Brain microvascular endothelial cell (primary cell): ENCODE measurements around the gene CREB5.
"Not testable (repeated sequence)": the region's sequence is repeated elsewhere in the genome, so short reads cannot be mapped to it uniquely, and the experiment has no call there.

Experiments used
- DNase-seq: peaks from one replicate; pipeline ENCODE4 v3.0.0-alpha.2; 2020
- H3K27ac ChIP-seq: fragments of 250-450 bp; sonication (Bioruptor Pico); 2 replicates; pipeline ENCODE4 v1.5.1; 2020; ENCODE audit warnings: mild to moderate bottlenecking, moderate library complexity
- H3K27me3 ChIP-seq: fragments of 250-450 bp; sonication (Bioruptor Pico); replicated peaks from 2 replicates; pipeline ENCODE4 v1.5.1; 2020; ENCODE audit warnings: mild to moderate bottlenecking
- H3K36me3 ChIP-seq: fragments of 250-450 bp; sonication (Bioruptor Pico); replicated peaks from 2 replicates; pipeline ENCODE4 v1.5.1; 2020; ENCODE audit warnings: mild to moderate bottlenecking
- H3K4me3 ChIP-seq: 2 replicates; pipeline ENCODE4 v1.5.1; 2011; ENCODE audit warnings: low read depth, mild to moderate bottlenecking, control low read depth, low read length, moderate library complexity
- in situ Hi-C: cut with HindIII; loops from 2 replicates; pipeline ENCODE4 v1.10.0; 2017; ENCODE audit warnings: low sequenced_read_pairs, low pct_ligation_motif_present
- TF ChIP-seq, protein P1 (sequence below): IDR thresholded peaks from 2 replicates; pipeline ENCODE4 v1.5.1; 2011; ENCODE audit warnings: low read depth, mild to moderate bottlenecking, moderate library complexity, low read length, control low read depth, inconsistent platforms; ENCODE audit errors: missing control alignments

Gene CREB5

GRCh38 chr7:28609608-28610007, 197.3 kb downstream of the CREB5 start:
- H3K4me3 ChIP-seq: no peak overlapping the region
- no peak overlapping the region for H3K27ac ChIP-seq
- TF ChIP-seq, protein P1, sequence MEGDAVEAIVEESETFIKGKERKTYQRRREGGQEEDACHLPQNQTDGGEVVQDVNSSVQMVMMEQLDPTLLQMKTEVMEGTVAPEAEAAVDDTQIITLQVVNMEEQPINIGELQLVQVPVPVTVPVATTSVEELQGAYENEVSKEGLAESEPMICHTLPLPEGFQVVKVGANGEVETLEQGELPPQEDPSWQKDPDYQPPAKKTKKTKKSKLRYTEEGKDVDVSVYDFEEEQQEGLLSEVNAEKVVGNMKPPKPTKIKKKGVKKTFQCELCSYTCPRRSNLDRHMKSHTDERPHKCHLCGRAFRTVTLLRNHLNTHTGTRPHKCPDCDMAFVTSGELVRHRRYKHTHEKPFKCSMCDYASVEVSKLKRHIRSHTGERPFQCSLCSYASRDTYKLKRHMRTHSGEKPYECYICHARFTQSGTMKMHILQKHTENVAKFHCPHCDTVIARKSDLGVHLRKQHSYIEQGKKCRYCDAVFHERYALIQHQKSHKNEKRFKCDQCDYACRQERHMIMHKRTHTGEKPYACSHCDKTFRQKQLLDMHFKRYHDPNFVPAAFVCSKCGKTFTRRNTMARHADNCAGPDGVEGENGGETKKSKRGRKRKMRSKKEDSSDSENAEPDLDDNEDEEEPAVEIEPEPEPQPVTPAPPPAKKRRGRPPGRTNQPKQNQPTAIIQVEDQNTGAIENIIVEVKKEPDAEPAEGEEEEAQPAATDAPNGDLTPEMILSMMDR: no peak
- H3K27me3 ChIP-seq: no peaks in the 10 kb centered on the region
- in situ Hi-C loops: no loop called here
- DNase-seq: no peak
- no peaks in the 10 kb centered on the region for H3K36me3 ChIP-seq

DNA sequence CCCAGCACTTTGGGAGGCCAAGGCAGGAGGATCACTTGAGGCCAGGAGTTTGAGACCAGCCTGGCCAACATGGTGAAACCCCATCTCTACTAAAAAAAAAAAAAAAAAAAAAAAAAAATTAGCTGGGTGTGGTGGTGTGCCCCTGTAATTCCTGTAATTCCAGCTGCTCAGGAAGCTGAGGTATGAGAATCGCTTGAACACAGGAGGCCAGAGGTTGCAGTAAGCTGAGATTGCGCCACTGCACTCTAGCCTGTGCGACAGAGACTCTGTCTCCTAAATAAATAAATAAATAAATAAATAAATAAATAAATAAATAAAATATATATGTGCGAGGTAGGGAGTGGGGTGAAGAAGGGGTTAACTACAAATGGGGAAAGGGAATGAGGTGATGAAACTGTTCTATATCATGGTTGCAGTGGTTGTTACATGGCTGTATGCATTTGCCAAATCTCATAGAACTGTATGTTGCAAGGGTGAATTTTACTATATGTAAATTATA, 199.1 kb downstream of the CREB5 start:
- DNase-seq, H3K27me3 ChIP-seq, H3K36me3 ChIP-seq, H3K4me3 ChIP-seq, in situ Hi-C loops, H3K27ac ChIP-seq: not testable (repeated sequence)

GRCh38 chr7:28613262-28613661, 200.9 kb downstream of the CREB5 start:
- in situ Hi-C loops: no loop called here
- Histone ChIP-seq H3K36me3 (no peaks in the 10 kb centered on the region), H3K27me3 (no peaks in the 10 kb centered on the region), H3K4me3 (no peak overlapping the region), H3K27ac (no peak overlapping the region)
- TF ChIP-seq, protein P1: no peak
- no peak for DNase-seq

DNA sequence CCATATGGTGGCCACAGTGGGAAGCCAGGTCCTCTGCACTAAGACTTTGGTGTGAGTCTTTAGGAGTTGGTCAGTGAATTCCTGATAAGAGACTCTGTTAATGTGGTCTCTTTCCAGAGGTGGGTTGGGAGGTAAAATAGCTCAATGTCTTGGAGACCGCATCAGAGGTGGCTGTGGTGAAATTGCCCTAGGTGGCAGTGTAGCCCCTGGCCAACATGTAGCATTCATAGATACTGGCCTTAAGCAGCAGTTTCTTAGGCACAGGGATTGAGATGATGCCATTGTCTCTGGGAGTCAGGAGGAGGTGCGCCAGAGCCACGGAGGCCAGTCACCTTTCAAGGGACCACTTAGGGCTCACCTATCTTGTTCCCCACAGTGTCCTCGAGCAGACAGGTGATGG, 202.8 kb downstream of the CREB5 start:
- in situ Hi-C loops: no loop called here
- Histone ChIP-seq H3K36me3 (no peaks in the 10 kb centered on the region), H3K4me3 (no peak overlapping the region), H3K27ac (no peak overlapping the region), H3K27me3 (no peaks in the 10 kb centered on the region)
- no peak for DNase-seq
- TF ChIP-seq, protein P1: peak; percentile 52

GRCh38 chr7:28617308-28617880, 205.1 kb downstream of the CREB5 start:
- no peak for DNase-seq
- H3K4me3 ChIP-seq: no peak overlapping the region
- in situ Hi-C loops: no loop called here
- no peaks in the 10 kb centered on the region for H3K27me3 ChIP-seq
- no peak overlapping the region for H3K27ac ChIP-seq
- TF ChIP-seq, protein P1: no peak
- no peaks in the 10 kb centered on the region for H3K36me3 ChIP-seq

DNA sequence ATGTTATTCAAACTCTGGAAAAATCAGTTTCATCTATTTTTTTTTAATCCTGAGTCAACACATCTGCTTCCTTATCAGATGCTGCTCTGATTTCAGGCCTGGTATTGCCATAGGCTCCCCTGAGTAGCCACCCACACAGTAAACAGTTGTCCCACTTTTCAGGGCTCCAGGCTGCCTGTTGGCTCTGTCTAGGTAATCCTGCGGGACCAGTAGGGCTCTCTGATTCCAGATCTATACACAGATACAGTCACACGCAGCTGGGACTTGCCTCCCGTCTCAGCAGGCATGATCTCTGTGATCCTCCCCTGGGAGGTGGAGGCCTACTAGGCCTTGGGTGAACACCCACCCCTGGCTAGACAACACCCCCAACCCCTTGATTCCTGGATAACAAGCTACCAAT, 206.1 kb downstream of the CREB5 start:
- Histone ChIP-seq H3K27me3 (no peaks in the 10 kb centered on the region), H3K4me3 (no peak overlapping the region), H3K27ac (no peak overlapping the region), H3K36me3 (no peaks in the 10 kb centered on the region)
- DNase-seq: no peak
- TF ChIP-seq, protein P1: no peak
- in situ Hi-C loops: no loop called here
